Testis (tissue), 2 donors: ENCODE measurements around the gene RABEP2.

ENCODE experiments used
- CTCF ChIP-seq, 3 experiments: fragments of 450-650 bp in 2 of 3; fragments of 200-600 bp in 1 of 3; sonication (generic) in 1 of 3; IDR thresholded peaks; one replicate each; pipeline ENCODE4 v1.5.1; 2016 to 2019; ENCODE audit warnings: antibody characterized with exemption in 3 of 3, mild to moderate bottlenecking in 2 of 3, moderate library complexity in 1 of 3
- POLR2A ChIP-seq: fragments of 450-650 bp; IDR thresholded peaks from one replicate; pipeline ENCODE4 v1.6.1; 2017; ENCODE audit warnings: antibody characterized with exemption, mild to moderate bottlenecking, moderate library complexity

DNA sequence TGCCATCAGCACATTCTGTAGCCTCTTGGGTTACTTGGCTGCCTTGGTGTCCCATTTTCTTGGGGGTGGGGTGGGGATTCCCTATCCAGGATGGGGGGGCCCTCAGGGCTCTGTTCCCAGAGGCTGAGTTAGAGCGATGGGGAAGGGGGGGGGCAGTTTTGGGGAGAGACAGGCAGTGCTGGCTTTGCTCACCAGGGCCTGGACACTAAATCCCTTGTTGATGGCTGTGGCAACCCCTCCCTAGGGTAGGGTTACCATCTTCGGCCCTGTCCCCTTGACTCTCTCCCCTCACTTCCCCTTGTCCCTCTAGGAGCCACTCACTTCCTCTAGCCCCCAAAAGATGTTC, 47.4 kb downstream of the RABEP2 start:
- TF ChIP-seq CTCF (IDR thresholded peaks at IDR 0.05) (no peak), POLR2A (no peak)
